A549 (cell line): ENCODE measurements around the gene RHAG. TPM values are rescaled to one million over a fixed set of nuclear protein-coding genes. Genes with fewer than 3 reads are reported as not detected.

Experiments used
- ATAC-seq, 2 experiments: fragments of 200-7000 bp in 1 of 2; fragments of >200 bp in 1 of 2; cut with Nextera tagmentation in 1 of 2; cut with Tn5 transposase in 1 of 2; 3 replicates each; pipeline versions ENCODE4 v1.8.0 to v1.9.1; 2018 to 2020; ENCODE audit warnings: mild to moderate bottlenecking in 1 of 2, moderate library complexity in 1 of 2
- CTCF ChIA-PET: fragments of 300-600 bp; sonication (Branson Sonifier 250); formaldehyde crosslinking; extraction: SDS; loops from one replicate; lab custom pipeline; 2021; ENCODE audit warnings: antibody characterized with exemption, inconsistent platforms; lab: Yijun Ruan, JAX
- POLR2A ChIA-PET: fragments of 350-600 bp; formaldehyde crosslinking; extraction: SDS; loops from one replicate; lab custom pipeline; 2021; ENCODE audit warnings: antibody characterized with exemption, inconsistent platforms; lab: Yijun Ruan, JAX
- DNase-seq, 2 experiments: peaks; one replicate each; pipeline versions ENCODE4 v3.0.0 to v3.0.0-alpha.2; 2011 to 2016; ENCODE audit warnings: low read depth in 1 of 2, low spot score in 1 of 2
- FAIRE-seq: peaks from 2 replicates; lab custom pipeline; 2011; peaks lifted over from hg19 to GRCh38; lab: Jason Lieb, UNC
- H3K27ac ChIP-seq, 2 experiments: fragments of >200 bp; sonication (Bioruptor Twin); formaldehyde crosslinking; 3 replicates each; pipeline ENCODE4 v1.5.1; 2016 to 2017
- H3K4me1 ChIP-seq: fragments of >200 bp; sonication (Bioruptor Twin); formaldehyde crosslinking; 3 replicates; pipeline ENCODE4 v1.6.1; 2016
- H3K4me2 ChIP-seq: fragments of >200 bp; sonication (Bioruptor Twin); formaldehyde crosslinking; 3 replicates; pipeline ENCODE4 v1.6.1; 2016
- H3K4me3 ChIP-seq: fragments of >200 bp; sonication (Bioruptor Twin); formaldehyde crosslinking; 3 replicates; pipeline ENCODE4 v1.5.1; 2016
- H3K9me3 ChIP-seq: fragments of >200 bp; sonication (Bioruptor Twin); formaldehyde crosslinking; 3 replicates; pipeline ENCODE4 v1.6.1; 2016
- CEBPB ChIP-seq, 2 experiments: fragments of >200 bp in 1 of 2; sonication (Bioruptor Twin) in 1 of 2; formaldehyde crosslinking in 1 of 2; IDR thresholded peaks; 2 replicates each; pipeline ENCODE4 v1.6.1; 2012 to 2016
- EHMT2 ChIP-seq: fragments of 200-600 bp; sonication (generic); IDR thresholded peaks from 2 replicates; pipeline ENCODE4 v1.6.1; 2016; ENCODE audit warnings: antibody characterized with exemption, low read depth, mild to moderate bottlenecking, moderate library complexity
- EP300 ChIP-seq, 2 experiments: fragments of >200 bp; sonication (Bioruptor Twin); formaldehyde crosslinking; IDR thresholded peaks; 2 replicates in 1 of 2; 3 replicates in 1 of 2; pipeline ENCODE4 v1.6.1; 2016 to 2017
- ESRRA ChIP-seq: fragments of 150-350 bp; IDR thresholded peaks from 2 replicates; pipeline ENCODE4 v1.6.1; 2014; ENCODE audit warnings: mild to moderate bottlenecking, low read length, borderline replicate concordance
- GATA3 ChIP-seq: IDR thresholded peaks from 2 replicates; pipeline ENCODE4 v1.6.1; 2012; ENCODE audit warnings: borderline replicate concordance
- HDAC2 ChIP-seq: fragments of 200-600 bp; sonication (generic); IDR thresholded peaks from 2 replicates; pipeline ENCODE4 v1.6.1; 2016
- HES2 ChIP-seq: fragments of >200 bp; sonication (Bioruptor Twin); formaldehyde crosslinking; IDR thresholded peaks from 2 replicates; pipeline ENCODE4 v1.6.1; 2016
- HMGXB4 ChIP-seq: fragments of 250-450 bp; sonication (Bioruptor Pico); IDR thresholded peaks from 2 replicates; pipeline ENCODE4 v1.5.0; 2021; ENCODE audit warnings: mild to moderate bottlenecking, moderate library complexity, borderline replicate concordance
- HOXA7 ChIP-seq: fragments of 250-450 bp; sonication (Bioruptor Pico); IDR thresholded peaks from 2 replicates; pipeline ENCODE4 v1.5.0; 2020; ENCODE audit warnings: mild to moderate bottlenecking, moderate library complexity
- HOXB13 ChIP-seq: fragments of 250-450 bp; sonication (Bioruptor Pico); IDR thresholded peaks from 2 replicates; pipeline ENCODE4 v1.5.0; 2020; ENCODE audit warnings: low read depth, mild to moderate bottlenecking, moderate library complexity
- HOXB5 ChIP-seq: fragments of 250-450 bp; sonication (Bioruptor Pico); IDR thresholded peaks from 2 replicates; pipeline ENCODE4 v1.5.0; 2020; ENCODE audit warnings: mild to moderate bottlenecking, moderate library complexity
- JUN ChIP-seq, 2 experiments: fragments of >200 bp; sonication (Bioruptor Twin); formaldehyde crosslinking; IDR thresholded peaks; 2 replicates in 1 of 2; 3 replicates in 1 of 2; pipeline ENCODE4 v1.6.1; 2016 to 2017
- KDM5A ChIP-seq: fragments of 200-600 bp; sonication (generic); IDR thresholded peaks from 2 replicates; pipeline ENCODE4 v1.6.1; 2016; ENCODE audit warnings: antibody characterized with exemption, mild to moderate bottlenecking
- MAZ ChIP-seq: fragments of 150-350 bp; IDR thresholded peaks from 2 replicates; pipeline ENCODE4 v1.6.1; 2014; ENCODE audit warnings: antibody characterized with exemption, low read depth, low read length, borderline replicate concordance
- MYC ChIP-seq: IDR thresholded peaks from 2 replicates; pipeline ENCODE4 v1.6.1; 2012; ENCODE audit warnings: mild to moderate bottlenecking, inconsistent platforms, low read length, improper control_type of control experiment, borderline replicate concordance
- NPAS2 ChIP-seq: fragments of 250-450 bp; sonication (Bioruptor Pico); IDR thresholded peaks from 2 replicates; pipeline ENCODE4 v1.8.0; 2022; ENCODE audit warnings: mild to moderate bottlenecking, moderate library complexity, borderline replicate concordance
- POLR2A ChIP-seq: IDR thresholded peaks from 2 replicates; pipeline ENCODE4 v1.6.1; 2012; ENCODE audit warnings: mild to moderate bottlenecking, low read length
- RAD21 ChIP-seq, 2 experiments: fragments of >200 bp in 1 of 2; sonication (Bioruptor Twin) in 1 of 2; formaldehyde crosslinking in 1 of 2; IDR thresholded peaks in 1 of 2; conservative IDR thresholded peaks in 1 of 2; 2 replicates in 1 of 2; 3 replicates in 1 of 2; pipeline ENCODE4 v1.6.1; 2012 to 2018; ENCODE audit warnings: inconsistent platforms in 1 of 2
- RCOR1 ChIP-seq: fragments of 150-350 bp; IDR thresholded peaks from 2 replicates; pipeline ENCODE4 v1.6.1; 2014; ENCODE audit warnings: antibody characterized with exemption, low read length, low read depth
- RFX5 ChIP-seq: fragments of 450-650 bp; IDR thresholded peaks from 2 replicates; pipeline ENCODE4 v1.7.1; 2014; ENCODE audit warnings: antibody characterized with exemption, mild to moderate bottlenecking, moderate library complexity
- SMC3 ChIP-seq: fragments of >200 bp; sonication (Bioruptor Twin); formaldehyde crosslinking; IDR thresholded peaks from 3 replicates; pipeline ENCODE4 v1.6.1; 2018; ENCODE audit warnings: inconsistent platforms
- SREBF2 ChIP-seq: fragments of 450-650 bp; IDR thresholded peaks from 2 replicates; pipeline ENCODE4 v1.6.1; 2014; ENCODE audit warnings: mild to moderate bottlenecking, moderate library complexity
- TFCP2L1 ChIP-seq: fragments of 250-450 bp; sonication (Bioruptor Pico); IDR thresholded peaks from 2 replicates; pipeline ENCODE4 v1.5.0; 2021; ENCODE audit warnings: mild to moderate bottlenecking
- TP53 ChIP-seq: fragments of 250-450 bp; sonication (Bioruptor Pico); IDR thresholded peaks from 2 replicates; pipeline ENCODE4 v1.5.0; 2021; ENCODE audit warnings: mild to moderate bottlenecking, moderate library complexity
- ZFP36 ChIP-seq: fragments of 450-650 bp; IDR thresholded peaks from 2 replicates; pipeline ENCODE4 v1.6.1; 2014; ENCODE audit warnings: borderline replicate concordance; ENCODE audit not compliant: partially characterized antibody
- ZNF302 ChIP-seq: fragments of 250-450 bp; sonication (Bioruptor Pico); IDR thresholded peaks from 2 replicates; pipeline ENCODE4 v1.9.0; 2021; ENCODE audit warnings: inconsistent platforms, mild to moderate bottlenecking, moderate library complexity
- WGBS: methylation state at CpG from one replicate; pipeline ENCODE4 v1.1.6; 2017; ENCODE audit errors: missing lambda C conversion rate; 5-methylcytosine and 5-hydroxymethylcytosine counted together
- polyA plus RNA-seq, 4 experiments: library from polyadenylated mRNA; depleted of rRNA in 3 of 4; stranded (reverse); fragments of >200 nt; fragmentation: RNase III in 1 of 4; extraction: RNeasy Plus Mini Kit Qiagen cat#74134 plus additional on column Dnase treatment in 1 of 4; gene quantifications; 2 replicates in 3 of 4; 3 replicates in 1 of 4; pipeline ENCODE4 v1.2.3, GENCODE V29; 2011 to 2017

Gene RHAG
- polyA plus RNA-seq, 2 of the 4 experiments (the other 2 are of a cell fraction): 0.05 TPM; not detected in 1

- no peak overlapping the region; the same call in 2 of the 3 replicates for H3K4me2 ChIP-seq
- DNase-seq: no peak
- no peak overlapping the region for H3K4me3 ChIP-seq
- no peak for TF ChIP-seq RCOR1
- no peak for TF ChIP-seq HDAC2
- no peak for TF ChIP-seq ZNF302 (CRISPR knock-in tag)
- TF ChIP-seq, all 56 proteins: peak for 0
- Histone ChIP-seq H3K9me3 (no peaks in the 10 kb centered on the region), H3K4me1 (no peaks in the 10 kb centered on the region), H3K27ac (no peak overlapping the region)
- ATAC-seq: no peak
- CTCF ChIA-PET: interaction anchor here (1.1 kb wide), 1 partner anchor 39 kb away, joined by 4 read pairs; no protein-coding TSS in a partner anchor
- FAIRE-seq: no peak
- POLR2A ChIA-PET: no interaction called here
- 13% methylated on average over 1 of the region's 1 CpG for WGBS
These were observed 25.7 kb upstream of the RHAG start for GRCh38 chr6:49662231-49662891.

- DNase-seq (no peak), FAIRE-seq (no peak), ATAC-seq (no peak)
- no peak overlapping the region for H3K4me2 ChIP-seq
- CTCF ChIA-PET: no interaction called here
- POLR2A ChIA-PET: no interaction called here
- no CpG with 5 or more reads among the region's 1 CpG for WGBS
- no peaks in the 10 kb centered on the region for H3K4me1 ChIP-seq
- no peaks in the 10 kb centered on the region for H3K9me3 ChIP-seq
- H3K4me3 ChIP-seq: no peak overlapping the region
- TF ChIP-seq JUN (IDR thresholded peaks at IDR 0.05) (no peak), HMGXB4 (CRISPR knock-in tag) (no peak), ZNF302 (CRISPR knock-in tag) (no peak), HOXB13 (CRISPR knock-in tag) (no peak), HES2 (no peak), ZFP36 (no peak), POLR2A (no peak), ESRRA (no peak), EHMT2 (no peak), RFX5 (no peak), GATA3 (no peak), MAZ (no peak), CEBPB (IDR thresholded peaks at IDR 0.05) (no peak)
- H3K27ac ChIP-seq: no peak overlapping the region
These were observed 17.3 kb upstream of the RHAG start for GRCh38 chr6:49653942-49654341.

GRCh38 chr6:49653438-49653837, 16.8 kb upstream of the RHAG start:
- POLR2A ChIA-PET: no interaction called here
- 50% methylated on average over 2 of the region's 2 CpGs for WGBS

More at GRCh38 chr6:49653438-49653837, 16.8 kb upstream of the RHAG start:
- ATAC-seq: no peak
- Histone ChIP-seq H3K4me3 (no peak overlapping the region), H3K9me3 (no peaks in the 10 kb centered on the region), H3K27ac (no peak overlapping the region), H3K4me1 (no peaks in the 10 kb centered on the region), H3K4me2 (no peak overlapping the region)
- CTCF ChIA-PET: no interaction called here
- no peak for TF ChIP-seq ZFP36
- no peak for TF ChIP-seq KDM5A
- no peak for TF ChIP-seq SREBF2
- no peak for TF ChIP-seq POLR2A
- no peak for TF ChIP-seq HOXB13 (CRISPR knock-in tag)
- no peak for TF ChIP-seq EP300 (IDR thresholded peaks at IDR 0.05)
- TF ChIP-seq HOXA7 (CRISPR knock-in tag): no peak
- TF ChIP-seq TFCP2L1 (CRISPR knock-in tag): no peak
- TF ChIP-seq NPAS2: no peak
- no peak for TF ChIP-seq RAD21 (conservative IDR thresholded peaks at IDR 0.05 in 1 of 2, IDR thresholded peaks at IDR 0.05 in 1 of 2)
- no peak for TF ChIP-seq HOXB5 (CRISPR knock-in tag)
- no peak for TF ChIP-seq HMGXB4 (CRISPR knock-in tag)
- no peak for TF ChIP-seq MYC
- TF ChIP-seq RFX5: no peak
- no peak for TF ChIP-seq SMC3
- no peak for TF ChIP-seq TP53 (CRISPR knock-in tag)
- no peak for TF ChIP-seq HES2
- no peak for DNase-seq
- no peak for FAIRE-seq
